HG02763 (cell line): ENCODE data around the gene USP8.
"Not testable (repeated sequence)": the region's sequence is repeated elsewhere in the genome, so short reads cannot be mapped to it uniquely, and the experiment has no call there.

ENCODE experiments used
- ATAC-seq: cut with Tn5 transposase; IDR thresholded peaks from one replicate; pipeline ENCODE4 v1.9.1; 2021; ENCODE audit warnings: mild to moderate bottlenecking, moderate library complexity; ENCODE audit not compliant: unreplicated experiment

Gene USP8

GRCh38 chr15:50438251-50438650 is 14.0 kb downstream of the USP8 start:
- ATAC-seq = no peak

GRCh38 chr15:50440932-50441331 is 16.7 kb downstream of the USP8 start:
- no peak for ATAC-seq

- ATAC-seq = no peak
Observed at GRCh38 chr15:50452927-50453326, 28.7 kb downstream of the USP8 start.

- ATAC-seq = no peak
Observed at GRCh38 chr15:50458348-50459112, 34.3 kb downstream of the USP8 start.

- no peak for ATAC-seq
Observed at GRCh38 chr15:50463423-50464358, 39.5 kb downstream of the USP8 start.

- ATAC-seq = no peak
Observed at GRCh38 chr15:50471072-50471471, 46.9 kb downstream of the USP8 start.

GRCh38 chr15:50476143-50476542 is 51.9 kb downstream of the USP8 start:
- ATAC-seq = no peak

- peak; percentile 47 for ATAC-seq
Observed at GRCh38 chr15:50484781-50485180, 60.6 kb downstream of the USP8 start.

GRCh38 chr15:50485389-50485788 is 61.2 kb downstream of the USP8 start:
- no peak for ATAC-seq

GRCh38 chr15:50487287-50487686 is 63.1 kb downstream of the USP8 start:
- ATAC-seq = no peak

- ATAC-seq = no peak
Observed at GRCh38 chr15:50493625-50494024, 69.4 kb downstream of the USP8 start.

- ATAC-seq = not testable (repeated sequence)
Observed at GRCh38 chr15:50494547-50494946, 70.3 kb downstream of the USP8 start.

- ATAC-seq = no peak
Observed at GRCh38 chr15:50496692-50497091, 72.5 kb downstream of the USP8 start.

- ATAC-seq = no peak
Observed at GRCh38 chr15:50500352-50500751, 76.1 kb downstream of the USP8 start.

- no peak for ATAC-seq
Observed at GRCh38 chr15:50501815-50502214, 77.6 kb downstream of the USP8 start.

GRCh38 chr15:50503144-50503543 is 78.9 kb downstream of the USP8 start:
- no peak for ATAC-seq

GRCh38 chr15:50505656-50506055 is 81.5 kb downstream of the USP8 start:
- ATAC-seq = not testable (repeated sequence)

GRCh38 chr15:50506121-50506520 is 81.9 kb downstream of the USP8 start:
- no peak for ATAC-seq

GRCh38 chr15:50513001-50513400 is 88.8 kb downstream of the USP8 start:
- ATAC-seq = no peak

GRCh38 chr15:50519740-50520425 is 95.7 kb downstream of the USP8 start:
- no peak for ATAC-seq

- no peak for ATAC-seq
Observed at GRCh38 chr15:50523851-50524251, 99.6 kb downstream of the USP8 start.
